ENCODE measurements around the gene HIC2.
"Not testable (repeated sequence)": the region's sequence is repeated elsewhere in the genome, so short reads cannot be mapped to it uniquely, and the experiment has no call there.

HIC2 gene, protein sequence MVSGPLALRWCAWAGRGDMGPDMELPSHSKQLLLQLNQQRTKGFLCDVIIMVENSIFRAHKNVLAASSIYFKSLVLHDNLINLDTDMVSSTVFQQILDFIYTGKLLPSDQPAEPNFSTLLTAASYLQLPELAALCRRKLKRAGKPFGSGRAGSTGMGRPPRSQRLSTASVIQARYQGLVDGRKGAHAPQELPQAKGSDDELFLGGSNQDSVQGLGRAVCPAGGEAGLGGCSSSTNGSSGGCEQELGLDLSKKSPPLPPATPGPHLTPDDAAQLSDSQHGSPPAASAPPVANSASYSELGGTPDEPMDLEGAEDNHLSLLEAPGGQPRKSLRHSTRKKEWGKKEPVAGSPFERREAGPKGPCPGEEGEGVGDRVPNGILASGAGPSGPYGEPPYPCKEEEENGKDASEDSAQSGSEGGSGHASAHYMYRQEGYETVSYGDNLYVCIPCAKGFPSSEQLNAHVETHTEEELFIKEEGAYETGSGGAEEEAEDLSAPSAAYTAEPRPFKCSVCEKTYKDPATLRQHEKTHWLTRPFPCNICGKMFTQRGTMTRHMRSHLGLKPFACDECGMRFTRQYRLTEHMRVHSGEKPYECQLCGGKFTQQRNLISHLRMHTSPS

DNA sequence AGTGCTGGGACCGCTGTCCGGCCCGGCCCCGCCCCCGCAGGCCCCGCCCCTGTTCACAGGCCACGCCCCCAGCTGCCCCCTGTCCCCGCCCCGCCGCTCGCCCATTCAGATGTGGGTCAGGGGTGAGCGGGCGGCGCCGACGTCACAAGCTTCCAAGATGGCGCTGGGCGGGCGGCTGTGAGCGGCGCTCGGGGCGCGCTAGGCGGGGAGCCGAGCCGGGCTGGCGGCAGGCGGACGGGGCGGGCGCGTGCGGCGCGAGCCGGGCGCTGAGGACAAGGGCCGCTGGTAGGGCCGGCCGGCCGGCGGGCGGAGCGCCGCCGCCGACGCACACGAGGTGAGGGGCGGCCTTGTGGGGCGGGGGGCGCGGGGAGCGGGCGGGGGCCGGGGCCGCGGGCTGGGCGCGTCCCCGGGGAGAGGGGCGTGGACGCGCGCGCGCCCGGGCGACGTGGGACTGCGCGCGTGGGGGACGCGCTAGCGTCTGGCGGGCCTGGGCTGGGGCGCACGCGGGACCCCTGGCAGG, at the start of gene HIC2:
Gene HIC2 (plus strand): TSS at position 145 of the 520 bp plus-strand sequence. CDS start 25,461 bp downstream, outside the sequence.
- not testable (repeated sequence) for DNase-seq

DNA sequence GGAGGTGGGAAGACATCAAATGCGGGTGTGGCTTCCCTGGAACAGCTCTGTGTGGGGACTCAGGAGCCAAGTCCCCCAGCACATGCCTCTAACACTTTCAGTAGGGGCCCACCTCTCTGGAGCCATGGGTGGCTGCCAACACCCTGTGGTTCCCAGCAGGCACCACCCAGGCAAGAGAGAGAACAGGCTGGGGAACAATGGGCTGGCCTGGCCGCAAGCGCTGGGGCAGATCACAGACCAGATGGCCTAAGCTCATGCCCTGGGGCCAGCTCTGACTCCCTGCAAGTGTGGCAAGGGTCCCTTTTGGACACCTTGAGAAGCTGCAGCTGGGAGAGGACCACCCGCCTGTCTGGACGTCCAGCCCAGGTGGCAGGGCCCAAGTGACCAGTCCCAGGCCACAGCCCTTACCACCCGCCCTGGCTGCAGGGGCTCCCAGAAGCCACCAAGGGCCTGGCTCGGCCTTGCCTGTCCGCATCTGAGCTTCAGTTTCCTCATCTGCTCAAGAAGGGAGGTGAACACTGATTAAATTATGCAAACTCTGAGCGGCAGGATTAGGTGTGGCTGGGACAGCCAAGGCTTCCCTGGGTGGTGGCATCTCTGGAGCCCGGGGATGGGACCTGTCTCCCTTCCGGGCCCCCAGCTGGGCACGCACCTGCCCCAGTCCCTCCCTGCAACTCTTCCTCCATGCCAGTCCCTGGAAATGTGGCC, 48.4 kb upstream of the HIC2 start:
- DNase-seq, result not testable (repeated sequence)

DNA sequence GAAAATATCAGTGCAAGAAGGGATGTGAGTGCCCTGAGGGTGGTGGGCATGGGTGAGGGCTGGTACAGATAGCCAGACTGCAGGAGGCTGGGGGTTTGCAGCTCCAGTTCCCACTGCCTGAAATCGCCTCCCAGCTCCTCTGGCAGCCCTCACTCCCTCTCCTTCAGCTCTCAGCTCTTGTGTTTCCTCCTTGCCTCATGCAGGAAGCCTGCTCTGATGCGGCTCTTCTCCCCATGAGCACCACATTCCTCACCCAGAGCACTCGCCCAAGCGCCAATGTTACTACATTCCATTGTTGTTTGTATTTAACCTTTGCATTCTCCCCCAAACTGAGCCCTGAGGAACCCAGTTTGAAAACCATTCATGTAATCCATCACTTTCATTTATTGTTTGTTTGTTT, 41.3 kb upstream of the HIC2 start:
- not testable (repeated sequence) for DNase-seq

DNA sequence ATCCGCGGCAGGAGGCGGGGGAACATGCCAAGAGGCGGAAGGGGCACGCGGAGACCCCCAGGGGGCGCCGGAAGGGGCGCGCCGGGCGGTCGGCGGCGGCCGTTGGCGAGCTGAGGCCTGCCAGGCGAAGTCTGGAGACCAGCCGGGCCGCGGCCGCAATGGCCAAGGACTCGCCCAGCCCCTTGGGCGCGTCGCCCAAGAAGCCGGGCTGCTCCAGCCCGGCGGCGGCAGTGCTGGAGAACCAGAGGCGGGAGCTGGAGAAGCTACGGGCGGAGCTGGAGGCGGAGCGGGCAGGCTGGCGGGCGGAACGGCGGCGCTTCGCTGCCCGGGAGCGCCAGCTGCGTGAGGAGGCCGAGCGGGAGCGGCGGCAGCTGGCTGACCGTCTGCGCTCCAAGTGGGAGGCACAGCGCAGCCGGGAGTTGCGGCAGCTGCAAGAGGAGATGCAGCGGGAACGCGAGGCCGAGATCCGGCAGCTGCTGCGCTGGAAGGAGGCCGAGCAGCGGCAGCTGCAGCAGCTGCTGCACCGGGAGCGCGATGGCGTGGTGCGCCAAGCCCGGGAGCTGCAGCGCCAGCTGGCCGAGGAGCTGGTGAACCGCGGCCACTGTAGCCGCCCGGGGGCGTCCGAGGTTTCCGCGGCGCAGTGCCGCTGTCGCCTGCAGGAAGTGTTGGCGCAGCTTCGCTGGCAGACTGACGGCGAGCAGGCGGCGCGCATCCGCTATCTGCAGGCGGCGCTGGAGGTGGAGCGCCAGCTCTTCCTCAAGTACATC, 33.3 kb upstream of the HIC2 start, which contains the start of gene RIMBP3B:
Gene RIMBP3B (plus strand): TSS at position 51 of the 767 bp plus-strand sequence. CDS start 108 bp downstream, at position 159.
- not testable (repeated sequence) for DNase-seq

DNA sequence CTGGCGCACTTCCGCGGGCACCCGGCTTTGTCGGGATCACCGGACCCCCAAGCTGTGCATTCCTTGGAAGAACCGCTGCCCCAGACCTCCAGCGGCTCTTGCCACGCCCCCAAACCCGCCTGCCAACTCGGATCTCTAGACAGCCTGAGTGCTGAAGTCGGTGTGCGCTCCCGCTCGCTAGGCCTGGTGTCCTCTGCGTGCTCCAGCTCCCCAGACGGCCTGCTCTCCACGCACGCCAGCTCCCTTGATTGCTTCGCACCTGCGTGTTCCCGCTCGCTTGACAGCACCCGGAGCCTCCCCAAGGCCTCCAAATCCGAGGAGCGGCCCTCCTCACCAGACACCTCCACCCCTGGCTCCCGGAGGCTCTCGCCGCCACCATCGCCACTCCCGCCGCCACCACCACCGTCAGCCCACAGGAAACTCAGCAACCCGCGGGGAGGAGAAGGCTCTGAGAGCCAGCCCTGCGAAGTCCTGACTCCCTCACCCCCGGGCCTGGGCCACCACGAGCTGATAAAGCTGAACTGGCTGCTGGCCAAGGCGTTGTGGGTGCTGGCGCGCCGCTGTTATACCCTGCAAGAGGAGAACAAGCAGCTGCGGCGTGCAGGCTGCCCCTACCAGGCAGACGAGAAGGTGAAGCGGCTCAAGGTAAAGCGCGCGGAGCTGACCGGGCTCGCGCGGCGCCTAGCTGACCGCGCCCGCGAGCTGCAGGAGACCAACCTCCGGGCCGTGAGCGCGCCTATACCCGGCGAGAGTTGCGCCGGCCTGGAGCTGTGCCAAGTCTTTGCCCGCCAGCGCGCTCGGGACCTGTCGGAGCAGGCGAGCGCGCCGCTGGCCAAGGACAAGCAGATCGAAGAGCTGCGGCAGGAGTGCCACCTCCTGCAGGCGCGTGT, 32.5 kb upstream of the HIC2 start:
- DNase-seq, result not testable (repeated sequence)

DNA sequence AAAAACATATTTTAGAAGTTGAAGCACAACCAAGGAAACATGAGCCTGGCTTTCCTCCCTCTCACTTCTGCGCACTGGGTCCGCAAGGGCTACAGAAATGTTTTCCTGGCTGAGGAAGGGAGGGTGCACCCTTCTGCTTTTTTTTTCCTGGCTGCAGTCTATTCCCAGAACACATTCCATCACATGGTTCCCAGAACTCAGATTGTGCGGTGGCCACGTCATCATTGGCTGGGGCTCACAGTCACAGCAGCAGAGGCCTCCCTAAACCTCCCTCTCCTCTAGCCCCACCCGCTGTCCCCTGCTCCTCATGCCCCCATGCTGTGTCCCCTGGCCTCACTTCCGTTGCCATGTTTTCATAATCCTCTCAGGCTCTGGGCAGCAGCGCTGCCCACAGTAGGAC, 27.7 kb upstream of the HIC2 start:
- DNase-seq, result not testable (repeated sequence)

DNA sequence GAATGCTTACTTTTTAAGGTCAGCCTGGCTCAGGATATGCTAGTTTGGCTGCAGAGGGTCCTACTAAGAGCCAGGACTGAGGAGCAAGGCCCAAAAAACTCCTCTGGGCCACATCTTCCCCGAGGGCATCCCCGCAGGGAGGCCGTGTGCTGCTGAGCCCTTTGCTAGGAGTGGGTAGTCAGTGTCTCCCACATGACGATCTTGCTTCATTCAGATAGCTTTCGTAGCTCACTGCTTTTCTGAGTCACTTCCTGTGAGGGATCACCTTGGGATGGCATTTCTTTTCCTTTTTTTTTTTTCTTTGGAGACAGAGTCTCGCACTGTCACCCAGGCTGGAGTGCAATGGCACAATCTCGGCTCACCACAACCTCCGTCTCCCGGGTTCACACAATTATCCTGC, 27.2 kb upstream of the HIC2 start:
- not testable (repeated sequence) for DNase-seq

DNA sequence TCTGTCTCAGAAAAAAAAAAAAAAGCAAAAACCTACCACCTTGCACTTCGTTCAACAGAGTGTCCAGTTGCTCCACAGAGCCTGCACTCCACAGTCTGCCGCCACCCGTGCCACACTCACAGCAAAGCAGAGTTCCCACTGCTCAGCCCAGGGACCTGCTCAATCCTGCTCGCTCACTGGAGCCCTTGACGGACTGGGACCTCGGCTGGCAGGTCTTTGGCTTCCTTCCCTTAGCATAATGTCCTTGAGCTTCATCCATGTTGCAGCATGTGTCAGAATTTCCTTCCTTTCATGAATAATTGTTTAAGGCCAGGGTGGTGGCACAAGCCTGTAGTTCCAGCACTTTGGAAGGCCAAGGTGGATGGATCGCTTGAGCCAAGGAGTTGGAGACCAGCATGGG, 22.6 kb upstream of the HIC2 start:
- not testable (repeated sequence) for DNase-seq

DNA sequence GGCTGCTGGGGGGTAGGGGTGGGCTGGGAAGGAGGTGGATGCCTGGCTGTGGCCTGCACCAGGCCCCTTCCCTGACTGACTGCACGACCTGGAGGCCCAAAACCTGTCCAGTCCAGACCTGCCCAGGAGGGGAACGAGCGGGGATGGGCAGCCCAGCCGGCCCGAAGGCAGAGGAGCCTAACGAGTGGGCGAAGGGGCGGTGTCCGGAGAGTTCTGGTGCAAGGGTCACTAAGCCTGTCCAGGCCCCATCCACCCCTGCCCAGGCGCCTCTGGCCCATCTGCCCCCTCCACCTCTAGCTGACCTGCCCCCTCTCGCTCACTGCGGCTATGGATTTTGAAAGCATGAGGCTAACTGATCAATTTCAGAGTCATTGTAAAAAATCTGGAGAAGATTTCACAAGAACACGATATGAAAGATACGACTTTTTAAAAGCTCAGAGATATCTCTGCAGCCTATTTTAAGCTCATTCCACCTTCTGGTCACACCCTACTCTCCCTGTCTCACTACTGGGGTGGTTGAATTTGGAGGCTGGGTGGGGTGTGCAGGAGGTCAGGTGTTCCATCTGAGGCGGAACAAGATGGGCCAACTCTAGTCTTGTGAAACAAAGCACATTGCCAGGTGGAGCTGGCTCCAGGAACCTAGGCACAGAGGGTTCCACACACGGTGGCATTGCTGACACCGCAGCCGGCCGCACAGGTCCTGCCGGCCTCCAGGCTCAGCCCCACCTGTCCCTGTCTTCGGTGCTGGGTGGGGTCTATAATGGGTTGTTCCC, 15.8 kb upstream of the HIC2 start:
- DNase-seq, result not testable (repeated sequence)

DNA sequence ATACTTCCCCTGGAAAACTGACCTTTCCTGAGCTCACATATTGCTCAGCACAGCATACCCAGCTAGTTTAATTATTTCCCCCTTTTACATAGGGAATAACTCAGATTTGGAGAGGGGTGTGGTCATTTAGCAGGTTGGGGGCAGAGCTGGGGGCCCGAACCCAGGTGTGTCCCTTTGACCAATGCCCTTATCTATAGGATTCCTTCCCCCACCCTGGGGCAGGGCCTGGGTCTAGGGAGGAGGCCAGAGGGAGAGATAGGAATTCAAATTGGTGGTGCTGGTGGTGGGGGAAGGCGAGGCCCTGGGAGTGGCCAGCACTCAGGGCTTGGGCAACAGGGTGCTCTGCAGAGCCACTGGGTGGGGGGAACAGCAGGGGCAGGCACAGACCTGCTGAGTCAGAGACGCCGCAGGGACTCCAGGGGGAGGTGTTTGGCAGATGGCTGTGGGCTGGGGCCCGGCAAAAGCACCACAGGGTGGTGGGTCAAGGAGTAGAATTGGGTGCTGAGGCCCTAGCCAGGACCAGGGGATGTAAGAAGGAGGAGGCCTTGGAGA, 14.3 kb upstream of the HIC2 start:
- DNase-seq, result not testable (repeated sequence)

DNA sequence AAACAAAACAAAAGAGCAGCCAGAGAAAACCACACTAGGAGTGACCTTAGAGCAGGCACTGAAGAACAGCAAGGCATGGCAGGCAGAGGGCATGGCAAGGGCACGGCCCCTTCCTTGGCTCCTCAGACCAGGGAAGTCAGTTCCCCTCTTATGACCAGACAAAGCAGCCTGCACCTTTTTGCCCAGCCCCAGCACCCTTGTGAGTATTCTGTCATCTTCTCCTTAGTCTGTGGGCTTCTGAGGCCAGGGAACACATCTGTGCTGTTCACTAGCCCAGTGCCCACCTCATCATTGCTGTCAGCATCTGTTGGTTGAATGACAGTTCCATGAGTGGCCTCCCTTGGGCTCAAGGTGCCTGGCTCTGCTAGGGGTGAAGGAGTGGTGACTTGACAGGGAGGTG, 10.0 kb upstream of the HIC2 start:
- not testable (repeated sequence) for DNase-seq

DNA sequence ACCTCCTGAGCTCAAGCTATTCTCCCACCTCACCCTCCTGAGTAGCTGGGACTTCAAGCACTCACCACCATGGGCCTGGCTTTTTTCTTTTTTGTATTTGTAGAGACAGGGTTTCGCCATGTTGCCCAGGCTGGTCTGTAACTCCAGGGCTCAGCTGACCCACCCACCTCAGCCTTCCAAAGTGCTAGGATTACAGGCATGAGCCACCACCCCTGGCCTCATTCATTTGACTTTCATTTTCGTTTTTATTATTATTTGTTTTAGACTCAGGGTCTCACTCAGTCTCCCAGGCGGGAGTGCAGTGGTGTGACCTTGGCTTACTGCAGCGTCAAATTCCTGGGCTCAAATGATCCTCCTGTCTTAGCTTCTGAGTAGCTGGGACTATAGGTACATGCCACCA, 9.4 kb upstream of the HIC2 start:
- not testable (repeated sequence) for DNase-seq

DNA sequence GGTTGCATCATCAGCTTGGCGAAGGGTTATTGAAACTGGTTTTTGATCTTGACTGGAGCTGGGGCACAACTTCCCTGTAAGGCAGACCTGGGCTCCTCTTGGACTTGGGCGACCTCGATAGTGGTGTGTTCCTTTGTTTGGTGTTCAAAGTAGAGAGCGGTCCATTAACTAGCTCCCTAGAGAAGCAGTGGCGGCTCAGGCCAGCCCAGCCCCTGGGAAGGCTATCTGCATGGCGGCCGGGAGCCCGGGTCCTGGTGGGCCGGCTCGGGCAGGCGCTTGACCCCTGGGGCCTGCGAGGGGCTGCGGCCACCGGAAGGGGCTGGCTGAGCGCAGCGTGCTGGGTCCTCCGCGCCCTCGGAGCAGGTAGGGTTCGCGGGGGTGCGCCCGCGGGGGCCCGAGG, 796 bp upstream of the HIC2 start:
- DNase-seq, result not testable (repeated sequence)

DNA sequence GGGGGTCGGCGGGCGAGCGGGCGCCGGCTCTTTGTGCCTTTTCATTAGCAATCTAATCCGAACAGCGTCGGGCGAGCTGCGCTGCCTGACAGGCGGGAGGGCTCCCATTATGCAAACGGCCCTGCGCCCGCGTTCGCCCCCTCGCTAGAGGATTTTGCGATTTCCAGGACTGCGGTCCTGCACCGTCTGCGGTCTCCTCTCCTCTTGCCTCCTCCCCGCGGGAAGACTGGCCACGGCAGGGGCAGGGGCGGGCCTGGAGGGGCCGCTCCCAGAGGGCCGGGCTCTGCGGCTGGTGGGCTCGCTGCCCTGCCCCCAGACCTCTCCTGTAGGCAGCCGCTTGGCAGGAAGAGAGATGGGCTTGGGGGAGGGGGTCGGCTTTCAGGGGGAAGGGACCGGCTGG, 682 bp downstream of the HIC2 start:
- DNase-seq, result not testable (repeated sequence)

DNA sequence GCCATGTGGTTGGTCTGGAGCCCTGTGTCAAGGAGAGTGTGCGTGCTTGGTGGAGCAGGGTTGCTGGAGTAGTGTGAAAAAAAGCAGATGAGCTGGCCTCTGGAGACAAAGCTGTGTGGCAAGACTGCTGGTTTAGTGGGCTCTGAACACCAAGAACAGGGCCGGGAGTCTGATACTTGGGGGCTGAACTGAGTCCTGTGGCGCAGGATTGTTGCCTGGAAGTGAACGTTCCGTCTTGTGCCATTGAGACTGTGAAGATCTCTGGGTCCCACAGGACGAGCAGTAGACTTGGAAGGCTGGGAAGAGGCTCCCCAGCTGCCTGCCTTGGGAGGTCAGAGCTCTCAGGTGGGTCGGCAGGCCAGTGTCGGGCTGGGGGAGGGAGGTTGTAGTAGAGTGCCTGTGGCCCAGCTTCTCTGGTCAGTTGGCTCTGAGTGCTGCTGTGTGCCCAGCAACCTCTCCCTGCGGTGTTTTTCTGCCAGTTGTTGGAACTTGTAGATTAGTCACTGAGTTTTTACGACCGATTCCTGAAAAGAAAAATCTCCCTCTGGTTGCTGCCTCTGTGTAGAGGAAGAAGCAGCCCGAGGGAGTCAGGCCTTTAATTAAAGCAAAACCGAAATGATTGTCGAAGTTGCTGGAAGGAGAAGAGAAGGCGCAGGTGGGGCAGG, 1.9 kb downstream of the HIC2 start:
- DNase-seq, result not testable (repeated sequence)

DNA sequence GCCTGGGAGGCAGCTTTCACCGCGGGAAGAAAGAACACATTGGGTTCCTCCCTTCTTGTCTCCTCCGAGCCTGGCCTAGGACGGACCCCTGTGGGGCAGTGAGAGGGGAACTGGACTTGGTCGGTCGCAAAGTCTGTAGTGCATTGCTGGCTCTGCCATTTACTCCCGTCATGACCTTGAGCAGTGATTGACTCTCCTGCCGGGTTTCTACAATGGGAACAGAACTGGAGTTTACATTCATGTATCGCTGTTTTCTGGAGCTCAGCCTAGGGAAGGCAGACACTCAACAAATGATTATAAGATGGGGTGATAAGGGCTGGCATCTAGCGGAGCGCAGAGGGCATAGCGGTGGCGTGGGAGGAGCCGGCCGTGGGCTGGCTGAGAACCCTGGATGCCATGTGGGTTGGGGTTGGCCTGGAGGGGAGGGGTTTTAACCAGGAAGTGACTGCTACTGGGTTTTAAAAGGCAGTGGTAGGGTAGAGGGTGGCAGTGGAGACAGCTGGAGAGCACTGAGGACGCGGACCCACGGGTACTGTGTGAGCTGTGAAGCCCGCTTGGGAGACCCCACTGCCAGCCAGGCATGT, 3.1 kb downstream of the HIC2 start:
- not testable (repeated sequence) for DNase-seq

DNA sequence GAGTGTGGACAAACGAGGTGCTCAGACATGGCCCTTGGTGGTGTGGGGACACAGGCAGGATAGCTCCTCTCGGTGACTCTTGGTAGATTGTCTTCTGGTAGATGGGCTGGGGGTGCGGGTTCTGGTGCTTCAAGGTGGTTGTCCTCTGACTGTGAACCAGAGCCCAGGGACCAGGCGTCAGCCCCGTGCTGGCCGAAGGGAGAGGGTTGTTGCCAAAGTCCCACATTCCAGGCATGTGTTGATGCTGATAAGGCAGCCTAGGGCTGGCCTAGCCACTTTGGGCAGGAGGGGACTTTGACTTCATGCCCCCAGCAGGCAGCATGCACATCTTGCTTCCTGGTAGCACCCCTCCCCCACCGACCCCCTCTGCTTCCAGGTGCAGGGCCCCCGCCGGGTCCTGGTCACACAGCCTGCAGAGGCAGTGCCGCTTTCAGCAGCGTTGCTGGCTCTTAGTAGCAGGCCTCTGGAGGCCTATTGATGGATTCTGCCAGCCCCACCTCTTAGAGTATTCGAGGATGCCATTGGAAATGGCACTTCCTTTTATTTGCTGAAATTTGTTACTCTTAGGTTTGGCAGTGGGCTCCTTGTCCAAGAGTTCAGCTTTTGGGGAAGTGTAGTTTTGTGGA, 7.0 kb downstream of the HIC2 start:
- DNase-seq, result not testable (repeated sequence)

DNA sequence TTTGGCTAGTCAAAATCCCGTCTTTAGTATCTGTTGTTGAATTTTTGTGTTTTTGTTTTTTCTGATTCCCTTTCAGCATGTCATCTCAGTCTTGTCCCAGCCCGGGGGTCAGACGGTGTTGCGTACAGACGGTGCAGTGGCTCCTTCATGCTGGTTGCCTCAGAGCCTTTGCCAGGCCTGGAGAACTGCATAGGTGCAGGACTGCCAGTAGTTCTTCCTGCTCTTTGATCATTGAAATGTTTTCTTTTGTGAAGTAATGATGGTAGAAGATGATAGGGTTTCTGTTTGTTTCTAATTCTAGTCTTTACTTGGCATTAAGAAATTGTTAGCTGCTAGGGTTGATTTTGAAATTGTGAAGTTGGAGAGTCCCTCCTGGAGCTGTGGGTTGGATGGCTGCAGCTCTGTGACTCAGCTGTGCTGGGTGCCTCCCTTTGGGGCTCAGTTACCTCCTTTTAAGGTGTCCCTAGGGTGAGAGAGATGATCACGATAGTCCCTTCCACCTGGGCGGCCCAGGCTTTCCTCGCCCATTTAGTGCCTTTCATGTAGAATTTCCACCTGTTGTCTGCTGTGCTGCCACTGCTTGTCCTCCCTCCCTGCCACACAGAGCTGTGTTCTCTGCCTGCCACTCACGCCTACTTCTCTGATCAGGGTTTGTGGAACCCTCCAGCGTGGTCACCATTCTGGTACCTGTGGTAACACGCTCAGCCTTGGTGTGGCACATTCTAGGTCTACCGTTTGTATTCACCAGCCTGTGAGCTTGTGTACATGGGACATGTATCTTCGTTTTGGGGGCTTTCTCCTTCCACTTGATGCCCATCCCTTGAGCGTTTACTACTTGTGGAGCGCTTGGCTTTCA, 17.4 kb downstream of the HIC2 start:
- DNase-seq, result not testable (repeated sequence)

Data from Kasumi-1 (cell line).